Endothelial cell of umbilical vein (primary cell): ENCODE data around the gene MECR. TPM values are rescaled to one million over a fixed set of nuclear protein-coding genes. Genes with fewer than 3 reads are reported as not detected.

Source experiments
- BruUV-seq: library from RNA; stranded (reverse); fragments of 400-500 nt; replicated peaks from 2 replicates; lab custom pipeline; 2021; lab: Mats Ljungman, UMichigan
- CTCF ChIA-PET: fragments of 300-600, 350-600 bp; sonication (Branson Sonifier 250); formaldehyde crosslinking; loops from one replicate; lab custom pipeline; 2021; ENCODE audit warnings: antibody characterized with exemption, inconsistent platforms; lab: Charles Lee
- POLR2A ChIA-PET: fragments of 300-600, 350-600 bp; sonication (Branson Sonifier 250); formaldehyde crosslinking; loops from one replicate; lab custom pipeline; 2021; ENCODE audit warnings: antibody characterized with exemption, inconsistent platforms; lab: Charles Lee
- DNase-seq: peaks from one replicate; pipeline ENCODE4 v3.0.0-alpha.2; 2011; ENCODE audit warnings: low read depth, low spot score
- FAIRE-seq: peaks from 2 replicates; lab custom pipeline; 2011; peaks lifted over from hg19 to GRCh38; lab: Jason Lieb, UNC
- H2AFZ ChIP-seq: 2 replicates; pipeline ENCODE4 v1.6.0; 2012; ENCODE audit warnings: low read depth, low read length, control low read depth, inconsistent platforms
- H3K27ac ChIP-seq: 2 replicates; pipeline ENCODE4 v1.5.1; 2011; ENCODE audit warnings: low read depth, mild to moderate bottlenecking, control low read depth, low read length, moderate library complexity; ENCODE audit not compliant: insufficient read depth
- H3K27me3 ChIP-seq, 2 experiments: 2 replicates each; pipeline versions ENCODE4 v1.6.0 to v1.6.1; 2011; ENCODE audit warnings: low read length in 2 of 2, mixed read lengths in 1 of 2; ENCODE audit not compliant: control insufficient read depth in 2 of 2, insufficient read depth in 2 of 2
- H3K36me3 ChIP-seq, 2 experiments: 2 replicates in 1 of 2; 3 replicates in 1 of 2; pipeline ENCODE4 v1.5.1; 2011; ENCODE audit warnings: low read length in 2 of 2, mild to moderate bottlenecking in 1 of 2, moderate library complexity in 1 of 2; ENCODE audit not compliant: control insufficient read depth in 2 of 2, insufficient read depth in 2 of 2; ENCODE audit errors: extremely low read depth in 1 of 2
- H3K4me1 ChIP-seq: 3 replicates; pipeline ENCODE4 v1.5.1; 2011; ENCODE audit warnings: mild to moderate bottlenecking, low read length; ENCODE audit not compliant: control insufficient read depth, insufficient read depth; ENCODE audit errors: extremely low read depth
- H3K4me2 ChIP-seq: 2 replicates; pipeline ENCODE4 v1.6.1; 2011; ENCODE audit warnings: low read length, control low read depth, mixed read lengths; ENCODE audit not compliant: insufficient read depth
- H3K4me3 ChIP-seq, 3 experiments: fragments of 200-600 bp in 1 of 3; sonication (generic), shearing (Covaris generic) in 1 of 3; replicated peaks in 1 of 3; 2 replicates each; pipeline ENCODE4 v1.5.1; 2011 to 2016; ENCODE audit warnings: control low read depth in 3 of 3, low read length in 3 of 3, mild to moderate bottlenecking in 2 of 3, inconsistent platforms in 1 of 3, low read depth in 1 of 3, moderate library complexity in 1 of 3; ENCODE audit not compliant: insufficient read depth in 1 of 3
- H3K79me2 ChIP-seq: 2 replicates; pipeline ENCODE4 v1.6.0; 2012; ENCODE audit warnings: low read length, inconsistent platforms; ENCODE audit not compliant: control insufficient read depth, insufficient read depth
- H3K9ac ChIP-seq: replicated peaks from 2 replicates; pipeline ENCODE3; 2011; ENCODE audit warnings: low read length, control low read depth; ENCODE audit not compliant: insufficient read depth; ENCODE audit errors: extremely low read depth
- H3K9me1 ChIP-seq: replicated peaks from 3 replicates; pipeline ENCODE4 v1.6.0; 2011; ENCODE audit warnings: mild to moderate bottlenecking, low read length; ENCODE audit not compliant: control insufficient read depth, insufficient read depth; ENCODE audit errors: extremely low read depth
- H3K9me3 ChIP-seq: replicated peaks from 2 replicates; pipeline ENCODE4 v1.5.1; 2012; ENCODE audit warnings: low read length, inconsistent platforms; ENCODE audit not compliant: control insufficient read depth, insufficient read depth
- H4K20me1 ChIP-seq: replicated peaks from 2 replicates; pipeline ENCODE3; 2011; ENCODE audit warnings: mild to moderate bottlenecking, low read length; ENCODE audit not compliant: control insufficient read depth, insufficient read depth; ENCODE audit errors: extremely low read depth
- EZH2 ChIP-seq: IDR thresholded peaks from 2 replicates; pipeline ENCODE4 v1.6.1; 2012; ENCODE audit warnings: borderline replicate concordance, low read depth, mild to moderate bottlenecking, moderate library complexity, low read length, inconsistent platforms; ENCODE audit not compliant: severe bottlenecking
- FOS ChIP-seq: IDR thresholded peaks from 2 replicates; pipeline ENCODE4 v1.6.1; 2011; ENCODE audit warnings: mild to moderate bottlenecking, low read length, moderate library complexity, borderline replicate concordance; ENCODE audit not compliant: insufficient read depth
- GATA2 ChIP-seq: IDR thresholded peaks from 2 replicates; pipeline ENCODE4 v1.7.0; 2011; ENCODE audit warnings: low read depth, mild to moderate bottlenecking, moderate library complexity, mixed read lengths, low read length; ENCODE audit not compliant: insufficient read length, insufficient read depth
- JUN ChIP-seq: IDR thresholded peaks from 2 replicates; pipeline ENCODE4 v1.6.1; 2011; ENCODE audit warnings: borderline replicate concordance, low read depth; ENCODE audit not compliant: insufficient read length, insufficient read depth
- MYC ChIP-seq: IDR thresholded peaks from one replicate; pipeline ENCODE4 v1.6.1; 2011; ENCODE audit warnings: mild to moderate bottlenecking, low read depth, low read length
- POLR2A ChIP-seq: IDR thresholded peaks from 2 replicates; pipeline ENCODE4 v1.6.1; 2012; ENCODE audit warnings: low read depth, mild to moderate bottlenecking, control low read depth, low read length
- POLR2AphosphoS5 ChIP-seq: IDR thresholded peaks from 2 replicates; pipeline ENCODE4 v1.6.1; 2012; ENCODE audit warnings: low read depth, mild to moderate bottlenecking, control low read depth, low read length, moderate library complexity; ENCODE audit not compliant: insufficient read depth
- dilution Hi-C: fragments of 300-500 bp; cut with MboI; formaldehyde crosslinking; loops from one replicate; pipeline ENCODE4 v1.15.0; 2019; ENCODE audit warnings: low sequenced_read_pairs; ENCODE audit not compliant: extremely low pct_ligation_motif_present
- intact Hi-C: fragments of 100-400 bp; cut with micrococcal nuclease; formaldehyde crosslinking; loops from one replicate; pipeline ENCODE4 v1.10.0; 2022
- polyA plus RNA-seq, 4 experiments: library from polyadenylated mRNA; depleted of rRNA in 3 of 4; stranded (reverse) in 3 of 4; unstranded in 1 of 4; fragments of >200 nt; gene quantifications; 2 replicates each; pipeline versions ENCODE4 v1.2.1 to v1.2.3, GENCODE V29; 2011 to 2012; ENCODE audit warnings: missing spikeins in 1 of 4
- total RNA-seq: library from RNA; stranded (reverse); gene quantifications from 2 replicates; pipeline ENCODE4 v1.2.3, GENCODE V29; 2021
- TF ChIP-seq, protein P1 (sequence below): IDR thresholded peaks from 2 replicates; pipeline ENCODE4 v1.6.1; 2011; ENCODE audit not compliant: insufficient read depth, insufficient read length
- TF ChIP-seq, protein P2 (sequence below), 2 donors: IDR thresholded peaks; 1 replicate in 1 of 2; 2 replicates in 1 of 2; pipeline ENCODE4 v1.5.1; 2011; ENCODE audit warnings: low read length in 2 of 2, mild to moderate bottlenecking in 2 of 2, moderate library complexity in 2 of 2, control low read depth in 1 of 2, inconsistent platforms in 1 of 2, low read depth in 1 of 2; ENCODE audit not compliant: insufficient read depth in 1 of 2; ENCODE audit errors: extremely low read depth in 1 of 2

Gene MECR
- total and polyA plus RNA-seq, 2 donors (not counting 3 experiments of a cell fraction or from before 2014, with no cell fraction given), result 24.6 to 30.1 TPM

DNA sequence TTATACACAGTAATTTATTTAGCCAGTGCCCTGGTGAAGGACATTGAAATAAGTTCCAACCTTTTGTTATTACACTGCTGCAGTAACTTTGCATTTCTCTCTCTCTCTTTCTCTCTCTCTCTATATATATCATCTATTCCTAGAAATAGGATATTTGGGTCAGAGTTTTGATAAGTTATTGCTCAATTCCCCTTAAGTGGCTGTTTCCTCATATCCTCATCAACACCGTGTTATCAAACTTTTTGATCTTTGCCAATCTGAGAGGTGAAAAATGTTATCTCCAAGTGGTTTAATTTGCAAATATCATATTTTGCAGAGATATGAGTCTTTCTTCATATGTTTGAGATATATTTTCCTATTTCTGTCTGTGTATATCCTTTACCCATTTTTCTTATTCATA, 47.4 kb downstream of the MECR start:
- FAIRE-seq (no peak), DNase-seq (no peak)
- CTCF ChIA-PET, result interaction anchor here (1.2 to 2.1 kb wide), 2 partner anchors 14 to 19 kb away, joined by 4 to 15 read pairs; no protein-coding TSS in a partner anchor
- H3K9me3 ChIP-seq, result no peaks in the 10 kb centered on the region
- POLR2A ChIA-PET, result no interaction called here
- BruUV-seq, result no TSS peak
- no peaks in the 10 kb centered on the region for H3K9me1 ChIP-seq
- H3K4me1 ChIP-seq, result peaks cover 15% of the 10 kb centered on the region
- dilution Hi-C loops, result no loop called here
- no peak overlapping the region for H3K9ac ChIP-seq
- no peak overlapping the region for H2AFZ ChIP-seq
- no peak overlapping the region for H3K4me2 ChIP-seq
- H3K79me2 ChIP-seq, result peaks cover 32% of the 10 kb centered on the region
- intact Hi-C loops, result loop anchor here (5.0 kb wide), 2 partner anchors 61 to 541 kb away; partner anchors contain the start of genes TAF12 and TMEM200B
- TF ChIP-seq EZH2 (no peak), JUN (no peak), MYC (no peak), POLR2A (no peak), GATA2 (no peak), FOS (no peak), POLR2AphosphoS5 (no peak)
- TF ChIP-seq, protein P1, sequence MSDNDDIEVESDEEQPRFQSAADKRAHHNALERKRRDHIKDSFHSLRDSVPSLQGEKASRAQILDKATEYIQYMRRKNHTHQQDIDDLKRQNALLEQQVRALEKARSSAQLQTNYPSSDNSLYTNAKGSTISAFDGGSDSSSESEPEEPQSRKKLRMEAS, result no peak
- TF ChIP-seq, protein P2, sequence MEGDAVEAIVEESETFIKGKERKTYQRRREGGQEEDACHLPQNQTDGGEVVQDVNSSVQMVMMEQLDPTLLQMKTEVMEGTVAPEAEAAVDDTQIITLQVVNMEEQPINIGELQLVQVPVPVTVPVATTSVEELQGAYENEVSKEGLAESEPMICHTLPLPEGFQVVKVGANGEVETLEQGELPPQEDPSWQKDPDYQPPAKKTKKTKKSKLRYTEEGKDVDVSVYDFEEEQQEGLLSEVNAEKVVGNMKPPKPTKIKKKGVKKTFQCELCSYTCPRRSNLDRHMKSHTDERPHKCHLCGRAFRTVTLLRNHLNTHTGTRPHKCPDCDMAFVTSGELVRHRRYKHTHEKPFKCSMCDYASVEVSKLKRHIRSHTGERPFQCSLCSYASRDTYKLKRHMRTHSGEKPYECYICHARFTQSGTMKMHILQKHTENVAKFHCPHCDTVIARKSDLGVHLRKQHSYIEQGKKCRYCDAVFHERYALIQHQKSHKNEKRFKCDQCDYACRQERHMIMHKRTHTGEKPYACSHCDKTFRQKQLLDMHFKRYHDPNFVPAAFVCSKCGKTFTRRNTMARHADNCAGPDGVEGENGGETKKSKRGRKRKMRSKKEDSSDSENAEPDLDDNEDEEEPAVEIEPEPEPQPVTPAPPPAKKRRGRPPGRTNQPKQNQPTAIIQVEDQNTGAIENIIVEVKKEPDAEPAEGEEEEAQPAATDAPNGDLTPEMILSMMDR (IDR thresholded peaks at IDR 0.05; ENCODE audit: extremely low read depth in 1 of 2, insufficient read depth in 1 of 2, low read depth in 1 of 2, low read length in 2 of 2), result no peak
- no peaks in the 10 kb centered on the region for H3K27me3 ChIP-seq
- H4K20me1 ChIP-seq, result peaks cover 9% of the 10 kb centered on the region
- H3K36me3 ChIP-seq, result peaks cover 2 to 4% of the 10 kb centered on the region in 2 experiments
- H3K4me3 ChIP-seq, result no peak overlapping the region
- no peak overlapping the region for H3K27ac ChIP-seq
